ENCODE data around the gene LYVE1.

Gene LYVE1

GRCh38 chr11:10576035-10576398, 7.6 kb upstream of the LYVE1 start:
- no peak overlapping the region for H3K27ac ChIP-seq
- no peak for TF ChIP-seq CTCF (conservative IDR thresholded peaks at IDR 0.05; ENCODE audit: low read depth)
- no peak for DNase-seq (ENCODE audit: low spot score)
- POLR2A ChIA-PET (ENCODE audit: low non-redundant PET) = no interaction called here
- CTCF ChIA-PET = interaction anchor here (1.0 kb wide), 1 partner anchor 78 kb away, joined by 3 read pairs; no protein-coding TSS in a partner anchor

- POLR2A ChIA-PET (ENCODE audit: low non-redundant PET) = no interaction called here
- DNase-seq (ENCODE audit: low spot score) = no peak
- no peak for TF ChIP-seq CTCF (conservative IDR thresholded peaks at IDR 0.05; ENCODE audit: low read depth)
- H3K27ac ChIP-seq = no peak overlapping the region
- CTCF ChIA-PET = interaction anchor here (1.0 kb wide), 1 partner anchor 79 kb away, joined by 3 read pairs; no protein-coding TSS in a partner anchor
These were observed 7.0 kb upstream of the LYVE1 start for GRCh38 chr11:10575346-10576034.

- no peak overlapping the region for H3K27ac ChIP-seq
- ChIA-PET POLR2A (ENCODE audit: low non-redundant PET) (no interaction called here), CTCF (no interaction called here)
- no peak for TF ChIP-seq CTCF (conservative IDR thresholded peaks at IDR 0.05; ENCODE audit: low read depth)
- DNase-seq (ENCODE audit: low spot score) = no peak
These were observed 5.1 kb upstream of the LYVE1 start for GRCh38 chr11:10573556-10573955.

GRCh38 chr11:10573028-10573427, 4.6 kb upstream of the LYVE1 start:
- POLR2A ChIA-PET (ENCODE audit: low non-redundant PET) = no interaction called here
- TF ChIP-seq CTCF (conservative IDR thresholded peaks at IDR 0.05; ENCODE audit: low read depth) = no peak
- DNase-seq (ENCODE audit: low spot score) = no peak
- CTCF ChIA-PET = no interaction called here
- no peak overlapping the region for H3K27ac ChIP-seq

GRCh38 chr11:10572533-10572932, 4.1 kb upstream of the LYVE1 start:
- no peak overlapping the region for H3K27ac ChIP-seq
- ChIA-PET POLR2A (ENCODE audit: low non-redundant PET) (no interaction called here), CTCF (no interaction called here)
- no peak for TF ChIP-seq CTCF (conservative IDR thresholded peaks at IDR 0.05; ENCODE audit: low read depth)
- no peak for DNase-seq (ENCODE audit: low spot score)

GRCh38 chr11:10567446-10567845, 1.0 kb downstream of the LYVE1 start:
- CTCF ChIA-PET = no interaction called here
- POLR2A ChIA-PET (ENCODE audit: low non-redundant PET) = no interaction called here

More at GRCh38 chr11:10567446-10567845, 1.0 kb downstream of the LYVE1 start:
- no peak for DNase-seq (ENCODE audit: low spot score)
- no peak for TF ChIP-seq CTCF (conservative IDR thresholded peaks at IDR 0.05; ENCODE audit: low read depth)
- H3K27ac ChIP-seq = no peak overlapping the region

Data from RWPE1 (cell line).